ENCODE results near the gene GRM3. TPM values are rescaled to one million over a fixed set of nuclear protein-coding genes. Genes with fewer than 3 reads are reported as not detected.

The GRM3 gene
- total RNA-seq, 1 experiment from 2014 or later, result not detected

GRCh38 chr7:86648169-86648568, 4.5 kb downstream of the GRM3 start:
- BruUV-seq (replicated peaks), result no TSS peak
- CTCF ChIA-PET, result no interaction called here
- no peaks in the 10 kb centered on the region for H3K27me3 Mint-ChIP-seq (ENCODE audit: unreplicated experiment)
- H3K4me1 Mint-ChIP-seq (ENCODE audit: low read depth, unreplicated experiment), result no peaks in the 10 kb centered on the region
- H3K4me3 Mint-ChIP-seq (ENCODE audit: low read depth, unreplicated experiment), result no peak overlapping the region
- intact Hi-C loops (cut with micrococcal nuclease; ENCODE audit: unreplicated experiment), result no loop called here
- H3K36me3 Mint-ChIP-seq (ENCODE audit: insufficient read depth, unreplicated experiment), result no peaks in the 10 kb centered on the region
- no peak for DNase-seq
- TF ChIP-seq, protein P1, sequence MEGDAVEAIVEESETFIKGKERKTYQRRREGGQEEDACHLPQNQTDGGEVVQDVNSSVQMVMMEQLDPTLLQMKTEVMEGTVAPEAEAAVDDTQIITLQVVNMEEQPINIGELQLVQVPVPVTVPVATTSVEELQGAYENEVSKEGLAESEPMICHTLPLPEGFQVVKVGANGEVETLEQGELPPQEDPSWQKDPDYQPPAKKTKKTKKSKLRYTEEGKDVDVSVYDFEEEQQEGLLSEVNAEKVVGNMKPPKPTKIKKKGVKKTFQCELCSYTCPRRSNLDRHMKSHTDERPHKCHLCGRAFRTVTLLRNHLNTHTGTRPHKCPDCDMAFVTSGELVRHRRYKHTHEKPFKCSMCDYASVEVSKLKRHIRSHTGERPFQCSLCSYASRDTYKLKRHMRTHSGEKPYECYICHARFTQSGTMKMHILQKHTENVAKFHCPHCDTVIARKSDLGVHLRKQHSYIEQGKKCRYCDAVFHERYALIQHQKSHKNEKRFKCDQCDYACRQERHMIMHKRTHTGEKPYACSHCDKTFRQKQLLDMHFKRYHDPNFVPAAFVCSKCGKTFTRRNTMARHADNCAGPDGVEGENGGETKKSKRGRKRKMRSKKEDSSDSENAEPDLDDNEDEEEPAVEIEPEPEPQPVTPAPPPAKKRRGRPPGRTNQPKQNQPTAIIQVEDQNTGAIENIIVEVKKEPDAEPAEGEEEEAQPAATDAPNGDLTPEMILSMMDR (IDR thresholded peaks at IDR 0.05; ENCODE audit: unreplicated experiment), result no peak
- no peaks in the 10 kb centered on the region for H3K9me3 Mint-ChIP-seq (ENCODE audit: low read depth, unreplicated experiment)
- H3K27ac Mint-ChIP-seq (ENCODE audit: unreplicated experiment), result no peak overlapping the region

GRCh38 chr7:86653919-86654659, 10.4 kb downstream of the GRM3 start:
- peak; percentile 1 for DNase-seq
- Mint-ChIP-seq H3K27ac (ENCODE audit: unreplicated experiment) (no peak overlapping the region), H3K9me3 (ENCODE audit: low read depth, unreplicated experiment) (no peaks in the 10 kb centered on the region), H3K4me1 (ENCODE audit: low read depth, unreplicated experiment) (peaks cover 10% of the 10 kb centered on the region), H3K4me3 (ENCODE audit: low read depth, unreplicated experiment) (no peak overlapping the region), H3K36me3 (ENCODE audit: insufficient read depth, unreplicated experiment) (no peaks in the 10 kb centered on the region), H3K27me3 (ENCODE audit: unreplicated experiment) (no peaks in the 10 kb centered on the region)
- intact Hi-C loops (cut with micrococcal nuclease; ENCODE audit: unreplicated experiment), result no loop called here
- CTCF ChIA-PET, result no interaction called here
- TF ChIP-seq, protein P1 (IDR thresholded peaks at IDR 0.05; ENCODE audit: unreplicated experiment), result no peak
- BruUV-seq (replicated peaks), result no TSS peak

DNA sequence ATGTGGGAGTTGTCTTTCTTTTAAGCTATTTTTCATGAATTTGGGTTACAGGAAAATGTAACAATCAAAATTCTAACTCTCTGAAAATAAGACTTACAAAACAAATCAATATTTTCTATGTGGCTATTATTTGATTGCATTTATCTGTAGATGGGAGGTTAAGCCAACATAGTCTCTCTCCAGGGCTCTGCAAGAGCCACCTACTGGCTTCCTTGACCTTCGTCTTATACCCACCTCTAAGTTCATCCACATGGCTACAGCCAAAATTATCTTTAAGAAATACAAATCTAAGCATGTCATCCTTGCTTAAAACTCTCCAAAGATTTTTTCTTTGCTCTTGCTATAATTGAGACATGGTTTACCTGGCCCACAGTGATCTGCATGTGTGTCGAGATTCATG, 14.2 kb downstream of the GRM3 start:
- no peaks in the 10 kb centered on the region for H3K9me3 Mint-ChIP-seq (ENCODE audit: low read depth, unreplicated experiment)
- no TSS peak for BruUV-seq (replicated peaks)
- CTCF ChIA-PET, result no interaction called here
- intact Hi-C loops (cut with micrococcal nuclease; ENCODE audit: unreplicated experiment), result no loop called here
- no peaks in the 10 kb centered on the region for H3K36me3 Mint-ChIP-seq (ENCODE audit: insufficient read depth, unreplicated experiment)
- TF ChIP-seq, protein P1 (IDR thresholded peaks at IDR 0.05; ENCODE audit: unreplicated experiment), result no peak
- H3K27me3 Mint-ChIP-seq (ENCODE audit: unreplicated experiment), result no peaks in the 10 kb centered on the region
- H3K27ac Mint-ChIP-seq (ENCODE audit: unreplicated experiment), result no peak overlapping the region
- H3K4me3 Mint-ChIP-seq (ENCODE audit: low read depth, unreplicated experiment), result no peak overlapping the region
- no peak for DNase-seq
- peaks cover 10% of the 10 kb centered on the region for H3K4me1 Mint-ChIP-seq (ENCODE audit: low read depth, unreplicated experiment)

GRCh38 chr7:86660950-86661462, 17.3 kb downstream of the GRM3 start:
- CTCF ChIA-PET, result no interaction called here
- Mint-ChIP-seq H3K4me1 (ENCODE audit: low read depth, unreplicated experiment) (no peaks in the 10 kb centered on the region), H3K4me3 (ENCODE audit: low read depth, unreplicated experiment) (no peak overlapping the region), H3K36me3 (ENCODE audit: insufficient read depth, unreplicated experiment) (no peaks in the 10 kb centered on the region), H3K27me3 (ENCODE audit: unreplicated experiment) (no peaks in the 10 kb centered on the region), H3K9me3 (ENCODE audit: low read depth, unreplicated experiment) (no peaks in the 10 kb centered on the region), H3K27ac (ENCODE audit: unreplicated experiment) (no peak overlapping the region)
- no TSS peak for BruUV-seq (replicated peaks)
- TF ChIP-seq, protein P1 (IDR thresholded peaks at IDR 0.05; ENCODE audit: unreplicated experiment), result no peak
- intact Hi-C loops (cut with micrococcal nuclease; ENCODE audit: unreplicated experiment), result no loop called here
- no peak for DNase-seq

Measured in Calu3 (cell line).